Large intestine (tissue), 3 donors: Measurements from ENCODE around the gene WNT7A. TPM values are rescaled to one million over a fixed set of nuclear protein-coding genes. Genes with fewer than 3 reads are reported as not detected.

Experiments
- DNase-seq, 2 donors: peaks; one replicate each; pipeline versions ENCODE4 v3.0.0 to v3.0.0-alpha.2; 2013
- H3K27ac ChIP-seq: one replicate; pipeline ENCODE4 v1.5.1; 2013; ENCODE audit warnings: low read length
- H3K27me3 ChIP-seq: 2 replicates; pipeline ENCODE4 v1.6.1; 2013; ENCODE audit warnings: low read length; ENCODE audit not compliant: control insufficient read depth, insufficient read depth
- H3K36me3 ChIP-seq: 2 replicates; pipeline ENCODE4 v1.6.1; 2013; ENCODE audit warnings: low read length; ENCODE audit not compliant: control insufficient read depth, insufficient read depth
- H3K4me1 ChIP-seq: one replicate; pipeline ENCODE4 v1.6.1; 2013; ENCODE audit warnings: low read length; ENCODE audit not compliant: control insufficient read depth, insufficient read depth
- H3K4me3 ChIP-seq: one replicate; pipeline ENCODE4 v1.5.1; 2013; ENCODE audit warnings: low read length
- H3K9me3 ChIP-seq: one replicate; pipeline ENCODE4 v1.6.1; 2013; ENCODE audit warnings: mild to moderate bottlenecking, low read depth, low read length, moderate library complexity; ENCODE audit not compliant: control insufficient read depth
- WGBS: methylation state at CpG from one replicate; pipeline ENCODE4 v1.1.5; 2013; ENCODE audit warnings: low lambda C conversion rate; ENCODE audit not compliant: insufficient coverage; 5-methylcytosine and 5-hydroxymethylcytosine counted together
- polyA plus RNA-seq: library from polyadenylated mRNA; unstranded; fragments of 120-200 nt; gene quantifications from one replicate; pipeline ENCODE4 v1.2.1, GENCODE V29; 2013

WNT7A gene
- polyA plus RNA-seq, 1 donor = 0.01 TPM

DNA sequence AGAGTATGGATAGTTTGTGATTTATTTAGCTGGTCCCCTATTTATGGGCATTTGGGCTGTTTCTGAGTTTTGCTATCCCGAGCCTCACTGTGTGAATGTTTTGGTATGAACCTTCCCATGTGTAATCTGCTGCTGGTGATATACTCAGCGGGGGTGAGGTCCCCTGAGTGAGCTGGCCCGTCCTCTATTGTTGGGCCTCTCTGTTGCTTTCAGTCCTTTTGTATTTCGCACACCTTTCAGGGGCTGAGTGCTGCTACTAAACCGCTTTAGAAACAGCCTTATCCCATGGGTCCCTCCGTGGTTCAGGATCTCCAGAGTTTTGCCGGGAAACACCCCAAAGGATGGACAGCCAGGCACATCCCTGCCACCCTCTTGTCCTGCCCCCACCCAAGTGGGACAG is 94.5 kb downstream of the WNT7A start:
- H3K27me3 ChIP-seq = peaks cover 13% of the 10 kb centered on the region
- H3K4me3 ChIP-seq = no peak overlapping the region
- H3K36me3 ChIP-seq = no peaks in the 10 kb centered on the region
- DNase-seq = no peak
- H3K27ac ChIP-seq = no peak overlapping the region
- H3K9me3 ChIP-seq = no peaks in the 10 kb centered on the region
- WGBS = no CpG with 5 or more reads among the region's 7 CpGs
- H3K4me1 ChIP-seq = no peaks in the 10 kb centered on the region

DNA sequence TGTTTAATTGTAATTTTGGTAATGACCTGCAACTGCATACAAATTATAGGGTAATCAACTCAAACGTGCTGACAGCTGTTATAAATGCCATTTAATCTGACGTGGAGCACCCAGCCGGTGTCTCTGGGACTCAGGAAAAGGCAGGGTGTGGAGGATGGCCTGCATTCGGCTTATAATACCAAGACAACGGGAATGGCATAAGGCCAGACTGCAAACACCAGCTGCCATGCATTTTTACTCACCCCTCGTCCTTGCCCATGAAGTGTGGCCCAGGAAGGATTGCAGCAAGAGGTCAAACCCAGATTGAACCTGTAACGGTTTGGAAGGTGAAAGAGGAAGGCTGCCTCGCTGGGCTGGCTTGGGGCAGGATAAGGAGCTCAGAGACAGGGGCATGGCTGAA is 96.4 kb downstream of the WNT7A start:
- H3K36me3 ChIP-seq = no peaks in the 10 kb centered on the region
- H3K27ac ChIP-seq = no peak overlapping the region
- DNase-seq = no peak
- no peaks in the 10 kb centered on the region for H3K4me1 ChIP-seq
- no peaks in the 10 kb centered on the region for H3K9me3 ChIP-seq
- H3K27me3 ChIP-seq = peaks cover 13% of the 10 kb centered on the region
- no peak overlapping the region for H3K4me3 ChIP-seq
- no CpG with 5 or more reads among the region's 8 CpGs for WGBS

DNA sequence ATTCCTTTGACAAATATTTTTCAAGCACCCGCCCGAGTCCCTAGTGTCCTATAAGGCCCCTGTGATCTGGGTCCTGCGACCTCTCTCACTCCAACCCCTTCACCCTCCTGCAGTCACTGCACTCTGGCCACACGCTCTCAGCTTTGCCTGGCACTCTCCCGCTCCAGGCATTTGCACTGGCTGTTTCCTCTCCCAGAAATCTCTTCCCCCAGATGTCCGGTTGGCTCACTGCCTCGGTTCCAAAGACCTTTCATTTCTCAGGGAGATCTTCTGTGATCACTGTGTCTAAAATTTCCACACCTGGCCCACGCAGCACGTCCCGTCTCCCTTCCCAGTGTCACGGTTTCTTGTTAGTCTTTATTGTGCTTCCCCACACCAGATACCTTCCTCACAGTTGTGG is 97.4 kb downstream of the WNT7A start:
- DNase-seq = no peak
- H3K27ac ChIP-seq = no peak overlapping the region
- no peaks in the 10 kb centered on the region for H3K36me3 ChIP-seq
- H3K4me3 ChIP-seq = no peak overlapping the region
- 55% methylated on average over 4 of the region's 11 CpGs for WGBS
- no peaks in the 10 kb centered on the region for H3K4me1 ChIP-seq
- peaks cover 11% of the 10 kb centered on the region for H3K27me3 ChIP-seq
- no peaks in the 10 kb centered on the region for H3K9me3 ChIP-seq

DNA sequence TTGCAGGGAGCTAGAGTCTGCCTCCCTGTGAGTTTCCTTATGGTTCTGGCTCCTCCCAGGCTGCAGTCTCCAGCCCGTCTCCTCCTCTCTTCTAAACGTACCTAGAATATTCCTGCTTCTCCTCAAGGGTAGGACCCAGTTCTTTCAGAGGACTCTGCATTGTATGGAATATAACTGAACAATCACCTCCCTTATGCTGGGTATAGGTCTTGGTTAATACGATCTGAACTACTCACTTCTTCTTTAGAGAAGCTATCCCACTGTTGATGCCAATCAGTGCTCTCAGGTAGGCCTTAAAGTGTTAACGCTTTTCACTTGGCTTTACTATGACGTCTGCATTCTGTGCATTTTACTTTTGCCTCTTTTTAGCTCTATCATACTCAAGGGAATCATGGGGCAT is 98.5 kb downstream of the WNT7A start:
- H3K9me3 ChIP-seq = no peaks in the 10 kb centered on the region
- H3K36me3 ChIP-seq = no peaks in the 10 kb centered on the region
- no peaks in the 10 kb centered on the region for H3K4me1 ChIP-seq
- no peak overlapping the region for H3K4me3 ChIP-seq
- no peak for DNase-seq
- peaks cover 8% of the 10 kb centered on the region for H3K27me3 ChIP-seq
- no CpG with 5 or more reads among the region's 5 CpGs for WGBS
- no peak overlapping the region for H3K27ac ChIP-seq

- no peaks in the 10 kb centered on the region for H3K9me3 ChIP-seq
- H3K4me1 ChIP-seq = no peaks in the 10 kb centered on the region
- no peak overlapping the region for H3K4me3 ChIP-seq
- H3K36me3 ChIP-seq = no peaks in the 10 kb centered on the region
- DNase-seq = no peak
- H3K27ac ChIP-seq = no peak overlapping the region
- no CpG with 5 or more reads among the region's 11 CpGs for WGBS
- peaks cover 8% of the 10 kb centered on the region for H3K27me3 ChIP-seq
These were observed 99.3 kb downstream of the WNT7A start for GRCh38 chr3:13780432-13781176.

DNA sequence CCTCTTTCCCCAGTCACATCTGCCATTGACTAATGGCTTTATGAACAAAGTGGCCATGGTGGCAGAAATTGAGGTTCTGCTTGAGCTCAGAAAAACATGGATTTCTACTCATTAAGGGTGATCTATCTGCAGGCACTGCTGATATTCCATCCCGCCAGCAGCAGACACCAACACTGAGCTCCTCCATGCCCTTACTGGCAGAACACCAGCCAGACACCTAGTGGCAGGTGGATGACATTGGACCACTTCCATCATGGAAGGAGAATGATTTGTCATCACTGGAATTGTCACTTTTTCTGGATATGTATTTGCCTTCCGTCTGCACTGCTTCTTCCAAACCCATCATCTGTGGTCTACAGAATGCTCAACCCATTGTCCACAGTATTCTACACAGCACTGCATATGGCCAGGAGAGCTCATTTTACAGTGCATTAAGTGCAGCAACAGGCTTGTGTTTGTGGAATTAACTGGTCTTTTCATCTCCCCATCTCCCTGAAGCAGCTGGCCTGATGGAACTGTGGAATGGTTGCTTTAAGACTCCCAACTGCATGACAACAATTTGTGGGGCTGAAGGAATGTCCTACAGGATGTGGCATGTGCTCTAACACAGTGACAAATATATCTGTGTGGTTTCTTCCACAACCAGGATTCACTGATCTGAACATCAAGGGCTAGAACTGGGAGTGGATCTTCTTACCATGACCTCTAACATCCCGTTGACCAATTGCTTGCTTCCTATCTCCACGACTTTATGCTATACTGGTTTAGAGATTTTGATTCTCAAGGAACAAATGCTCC is 103.4 kb downstream of the WNT7A start:
- no peak for DNase-seq
- Histone ChIP-seq H3K4me3 (no peak overlapping the region), H3K36me3 (no peaks in the 10 kb centered on the region), H3K4me1 (no peaks in the 10 kb centered on the region), H3K9me3 (no peaks in the 10 kb centered on the region), H3K27me3 (peaks cover 6% of the 10 kb centered on the region), H3K27ac (no peak overlapping the region)
- no CpG with 5 or more reads among the region's 4 CpGs for WGBS

- 100% methylated on average over 1 of the region's 18 CpGs for WGBS
- Histone ChIP-seq H3K4me3 (no peak overlapping the region), H3K9me3 (no peaks in the 10 kb centered on the region), H3K27me3 (no peaks in the 10 kb centered on the region), H3K36me3 (no peaks in the 10 kb centered on the region), H3K4me1 (peaks cover 18% of the 10 kb centered on the region), H3K27ac (no peak overlapping the region)
- DNase-seq = no peak
These were observed 106.8 kb downstream of the WNT7A start for GRCh38 chr3:13772885-13773745.

DNA sequence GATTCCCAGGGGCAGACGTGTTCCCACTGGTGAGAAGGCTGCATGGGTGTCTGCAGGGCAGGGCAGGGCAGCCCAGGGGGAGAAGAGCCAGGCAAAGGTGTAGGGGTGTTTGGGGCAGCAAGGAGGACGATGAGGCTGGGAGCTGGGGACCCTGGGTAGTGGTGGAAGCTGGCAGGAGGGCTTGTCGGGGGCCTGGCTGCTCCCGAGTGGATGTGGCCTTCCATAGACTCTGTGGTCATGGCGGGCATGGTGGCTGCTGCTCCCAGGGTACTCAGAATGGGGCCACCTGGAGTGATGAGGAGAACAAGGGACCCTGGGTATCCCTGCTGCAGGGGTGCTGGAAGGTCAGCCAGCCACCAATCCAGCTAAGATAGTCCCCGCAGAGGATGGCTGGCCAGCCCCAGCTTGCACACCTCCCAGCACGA is 107.5 kb downstream of the WNT7A start:
- Histone ChIP-seq H3K27ac (no peak overlapping the region), H3K27me3 (no peaks in the 10 kb centered on the region), H3K4me1 (peaks cover 19% of the 10 kb centered on the region), H3K9me3 (no peaks in the 10 kb centered on the region), H3K36me3 (no peaks in the 10 kb centered on the region), H3K4me3 (no peak overlapping the region)
- no peak for DNase-seq
- no CpG with 5 or more reads among the region's 7 CpGs for WGBS

GRCh38 chr3:13771496-13771895 is 108.4 kb downstream of the WNT7A start:
- no peak overlapping the region for H3K4me3 ChIP-seq
- H3K27ac ChIP-seq = no peak overlapping the region
- H3K36me3 ChIP-seq = no peaks in the 10 kb centered on the region
- no CpG with 5 or more reads among the region's 9 CpGs for WGBS
- no peak for DNase-seq
- H3K4me1 ChIP-seq = peaks cover 19% of the 10 kb centered on the region
- H3K27me3 ChIP-seq = no peaks in the 10 kb centered on the region
- no peaks in the 10 kb centered on the region for H3K9me3 ChIP-seq
